GM12873 (cell line): ENCODE data around the gene PMM2.

Source experiments
- TF ChIP-seq, protein P1 (sequence below): IDR thresholded peaks from 2 replicates; pipeline ENCODE4 v1.5.1; 2012; ENCODE audit warnings: low read depth, mild to moderate bottlenecking, moderate library complexity, low read length, control low read depth; ENCODE audit not compliant: insufficient read depth; ENCODE audit errors: missing control alignments

PMM2 gene

DNA sequence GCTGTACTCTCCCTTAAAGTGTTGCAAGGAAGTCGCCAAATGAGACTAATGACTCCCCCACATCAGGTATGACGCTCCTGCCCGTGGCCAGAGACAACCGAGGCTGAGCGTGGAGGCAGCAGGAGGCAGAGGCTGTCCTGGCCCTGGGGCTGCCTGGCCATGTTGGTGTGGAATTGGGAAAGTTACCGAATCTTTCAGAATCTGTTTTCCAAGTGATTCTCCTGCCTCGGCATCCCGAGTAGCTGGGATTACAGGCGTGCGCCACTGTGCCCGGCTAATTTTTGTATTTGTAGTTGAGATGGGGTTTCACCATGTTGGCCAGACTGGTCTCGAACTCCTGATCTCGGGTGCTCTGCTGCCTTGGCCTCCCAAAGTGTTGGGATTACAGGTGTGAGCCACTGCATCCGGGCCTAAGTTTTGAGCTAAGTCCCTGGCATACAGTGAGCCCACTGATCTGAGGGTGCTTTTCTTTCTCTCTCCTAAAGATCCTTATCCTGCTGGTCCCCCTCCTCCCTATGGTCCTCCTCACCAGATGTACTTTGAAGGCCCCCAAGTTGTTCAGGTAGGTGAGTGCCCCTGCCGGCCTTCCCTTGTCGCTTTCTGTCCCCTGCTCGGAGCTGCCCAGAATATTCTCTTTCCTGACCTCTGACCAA, 85.2 kb downstream of the PMM2 start:
- TF ChIP-seq, protein P1, sequence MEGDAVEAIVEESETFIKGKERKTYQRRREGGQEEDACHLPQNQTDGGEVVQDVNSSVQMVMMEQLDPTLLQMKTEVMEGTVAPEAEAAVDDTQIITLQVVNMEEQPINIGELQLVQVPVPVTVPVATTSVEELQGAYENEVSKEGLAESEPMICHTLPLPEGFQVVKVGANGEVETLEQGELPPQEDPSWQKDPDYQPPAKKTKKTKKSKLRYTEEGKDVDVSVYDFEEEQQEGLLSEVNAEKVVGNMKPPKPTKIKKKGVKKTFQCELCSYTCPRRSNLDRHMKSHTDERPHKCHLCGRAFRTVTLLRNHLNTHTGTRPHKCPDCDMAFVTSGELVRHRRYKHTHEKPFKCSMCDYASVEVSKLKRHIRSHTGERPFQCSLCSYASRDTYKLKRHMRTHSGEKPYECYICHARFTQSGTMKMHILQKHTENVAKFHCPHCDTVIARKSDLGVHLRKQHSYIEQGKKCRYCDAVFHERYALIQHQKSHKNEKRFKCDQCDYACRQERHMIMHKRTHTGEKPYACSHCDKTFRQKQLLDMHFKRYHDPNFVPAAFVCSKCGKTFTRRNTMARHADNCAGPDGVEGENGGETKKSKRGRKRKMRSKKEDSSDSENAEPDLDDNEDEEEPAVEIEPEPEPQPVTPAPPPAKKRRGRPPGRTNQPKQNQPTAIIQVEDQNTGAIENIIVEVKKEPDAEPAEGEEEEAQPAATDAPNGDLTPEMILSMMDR, result no peak

DNA sequence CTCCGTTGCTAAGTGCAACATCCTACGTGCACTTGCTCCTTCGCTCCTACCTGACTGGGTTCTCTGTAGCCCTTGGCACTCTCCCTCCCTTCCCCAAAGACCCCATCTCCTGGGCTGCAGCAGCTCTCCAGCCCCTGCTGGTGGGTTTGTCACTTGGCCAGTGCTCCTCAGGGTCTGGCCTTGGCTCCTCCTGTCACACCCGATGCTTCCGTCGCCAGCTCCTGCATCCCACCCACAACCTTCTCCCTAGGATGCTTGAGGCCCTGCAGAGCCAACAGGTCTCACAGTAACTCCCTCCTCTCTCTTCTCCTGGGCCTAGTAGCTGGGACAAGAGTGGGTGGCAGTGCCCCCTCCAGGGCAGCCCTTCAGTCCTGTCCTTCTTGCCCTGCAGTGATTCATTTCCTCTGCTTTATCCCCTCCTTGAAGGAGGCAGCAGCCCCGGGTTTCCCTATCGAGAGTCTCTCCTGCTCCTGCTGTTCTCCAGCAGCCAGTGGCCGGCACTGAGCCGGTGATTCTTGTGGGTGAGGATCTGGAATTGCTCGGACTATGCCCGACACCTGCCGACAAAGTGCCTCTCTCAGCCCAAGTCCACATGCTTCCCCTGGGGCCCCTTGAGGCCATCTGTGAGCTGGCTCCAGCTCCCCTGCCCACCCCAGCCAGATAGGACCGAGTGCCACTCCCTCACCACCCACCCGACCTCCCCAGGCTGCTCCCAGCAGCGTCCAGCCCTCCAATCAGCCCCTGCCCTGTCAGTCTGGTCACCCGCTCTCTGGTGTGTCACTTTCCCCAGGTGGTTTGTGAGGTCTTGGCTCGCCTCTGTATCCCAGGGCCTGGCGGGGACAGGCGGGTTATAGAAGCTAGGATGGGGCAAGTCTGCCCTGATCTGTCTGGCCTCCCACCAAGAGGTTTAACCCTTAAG, 88.3 kb downstream of the PMM2 start:
- TF ChIP-seq, protein P1, result no peak

GRCh38 chr16:8886593-8887430, 89.2 kb downstream of the PMM2 start:
- TF ChIP-seq, protein P1, result no peak

DNA sequence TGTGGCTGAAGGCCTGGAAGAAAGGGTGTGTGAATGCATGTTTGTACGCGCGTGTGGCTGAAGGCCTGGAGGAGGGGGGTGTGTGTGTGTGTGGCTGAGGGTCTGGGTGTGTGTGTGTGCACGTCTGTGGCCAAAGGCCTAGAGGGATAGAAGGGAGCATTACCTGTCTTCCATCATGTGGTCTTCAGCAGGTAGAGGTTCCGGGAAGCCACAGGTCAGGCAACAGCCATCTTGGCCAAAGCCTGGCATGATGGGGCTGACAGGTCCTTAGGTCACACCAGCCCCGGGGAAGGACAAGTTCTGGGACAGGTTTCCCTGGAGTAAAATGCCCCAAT, 89.8 kb downstream of the PMM2 start:
- TF ChIP-seq, protein P1, result no peak

GRCh38 chr16:8887952-8888560, 90.4 kb downstream of the PMM2 start:
- TF ChIP-seq, protein P1, result no peak

DNA sequence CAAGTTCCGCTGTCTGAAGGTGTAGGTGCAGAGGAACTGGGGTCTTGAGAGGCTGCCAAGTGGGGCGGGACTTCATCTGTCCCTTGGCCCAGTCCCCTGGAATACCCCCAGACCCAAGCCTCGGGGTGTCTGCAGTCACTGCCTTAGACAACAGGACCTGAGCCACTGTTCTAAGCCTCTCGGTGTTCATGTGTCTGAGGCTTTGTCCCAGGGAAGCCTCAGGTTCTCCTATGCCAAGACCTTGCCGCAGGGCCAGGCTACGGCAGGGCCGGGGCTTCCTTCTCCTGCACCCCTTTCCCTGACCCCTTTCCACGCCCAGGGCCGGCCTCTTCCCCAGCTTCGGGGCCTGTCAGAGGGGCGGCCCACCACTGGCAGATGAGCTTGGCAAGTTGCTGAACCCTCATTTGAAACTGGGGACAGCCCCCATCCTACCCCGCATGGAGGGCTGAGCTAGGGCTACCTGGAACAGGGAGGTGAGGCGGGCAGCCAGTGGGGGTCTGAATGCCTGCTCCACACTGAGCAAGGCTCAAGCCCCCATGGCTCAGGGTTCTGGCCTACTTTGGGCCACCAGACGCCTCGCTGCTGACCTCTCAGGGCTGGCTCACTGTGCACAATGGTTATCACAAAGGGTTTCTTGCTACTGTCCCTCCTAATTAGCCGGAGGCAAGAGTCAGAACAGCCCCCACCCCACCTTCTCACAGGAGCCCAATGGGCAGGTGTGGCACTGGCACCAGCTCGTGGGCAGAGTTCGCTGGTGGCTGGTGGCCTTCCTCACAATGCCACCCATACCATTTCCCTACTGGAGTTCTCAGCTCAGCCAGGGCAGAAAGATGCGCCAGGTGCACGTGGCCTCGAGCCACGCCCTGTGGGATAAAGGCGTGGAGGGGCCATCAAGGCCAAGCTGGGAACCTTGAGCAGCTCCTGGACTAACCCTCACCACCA, 91.6 kb downstream of the PMM2 start:
- TF ChIP-seq, protein P1, result no peak
